Left lobe of liver (tissue), 2 donors: ENCODE measurements around the gene TNIK. TPM values are rescaled to one million over a fixed set of nuclear protein-coding genes. Genes with fewer than 3 reads are reported as not detected.
"Not testable (repeated sequence)": the region's sequence is repeated elsewhere in the genome, so short reads cannot be mapped to it uniquely, and the experiment has no call there.

Experiments
- ATAC-seq: fragments of 200-7000 bp; cut with Tn5 transposase; one replicate; pipeline ENCODE4 v1.9.1; 2020; ENCODE audit warnings: mild to moderate bottlenecking, moderate library complexity
- DNase-seq: peaks from one replicate; pipeline ENCODE4 v3.0.0-alpha.2; 2020; ENCODE audit warnings: low spot score
- total RNA-seq: library from RNA; stranded (reverse); gene quantifications from one replicate; pipeline ENCODE4 v1.2.1, GENCODE V29; 2021
- donor health status: DM: no; HTN: no; CAD: no; lungs with moderate emphysema.
- donor health status: DM: no; HTN: yes; CAD: no.

Gene TNIK
- total RNA-seq, 1 donor from 2014 or later = 4.0 TPM

DNA sequence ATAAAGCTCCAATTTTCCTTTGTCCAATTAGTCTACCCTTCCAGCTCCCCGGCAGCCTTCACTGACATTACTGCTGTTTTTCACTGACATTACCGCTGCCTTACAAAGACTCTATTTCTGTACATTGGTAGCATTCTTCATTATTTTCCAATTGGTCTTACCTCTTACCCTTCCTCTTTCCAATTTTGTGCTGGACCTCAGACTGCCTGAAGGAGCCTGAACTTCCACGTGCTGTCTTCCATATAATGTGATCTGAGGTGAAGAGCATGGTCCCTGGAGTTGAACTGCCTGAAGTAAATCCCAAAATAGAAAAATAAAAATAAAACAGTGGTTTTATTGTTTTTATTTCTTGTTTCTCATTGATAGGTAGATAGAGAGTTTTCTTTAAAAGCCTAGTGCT, 9.2 kb upstream of the TNIK start:
- no peak for ATAC-seq
- no peak for DNase-seq

GRCh38 chr3:171468296-171468906, 8.2 kb upstream of the TNIK start:
- ATAC-seq = no peak

DNA sequence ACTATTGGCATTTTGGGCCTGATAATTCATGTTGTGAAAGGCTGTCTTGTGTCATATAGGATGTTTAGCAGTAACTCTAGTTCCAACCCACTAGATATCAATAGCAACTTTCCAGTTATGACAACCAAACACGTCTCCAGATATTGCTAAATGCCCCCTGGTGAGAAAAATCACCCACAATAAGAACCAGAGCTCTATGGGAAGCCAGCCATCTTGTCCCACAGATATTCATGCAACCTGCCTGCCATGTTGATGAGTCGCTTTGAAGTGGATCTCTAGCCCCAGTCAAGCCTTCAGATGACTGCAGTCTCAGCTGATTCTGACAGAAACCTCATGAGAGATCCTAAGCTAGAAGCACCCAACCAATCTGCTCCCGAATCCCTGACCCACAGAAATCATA, 5.6 kb upstream of the TNIK start:
- DNase-seq = no peak
- ATAC-seq = no peak

More at GRCh38 chr3:171468296-171468906, 8.2 kb upstream of the TNIK start:
- no peak for DNase-seq

DNA sequence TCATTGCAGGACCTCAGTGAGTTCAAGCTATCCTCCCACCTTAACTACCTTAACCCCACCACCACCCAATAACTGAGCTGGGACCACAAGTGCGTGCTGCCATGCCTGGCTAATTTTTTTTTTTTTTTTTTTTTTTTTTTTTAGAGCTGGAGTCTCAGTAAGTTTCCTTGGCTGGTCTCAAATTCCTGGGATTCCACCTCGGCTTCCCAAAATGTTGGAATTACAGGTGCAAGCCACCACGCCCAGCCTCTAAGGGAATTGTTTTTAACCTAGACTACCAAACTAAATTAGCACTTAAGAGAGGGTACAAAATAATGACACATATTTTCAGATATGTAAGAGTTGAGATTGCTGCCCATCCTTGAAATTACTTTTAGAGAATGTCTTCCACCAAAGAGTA, 4.3 kb upstream of the TNIK start:
- no peak for ATAC-seq
- no peak for DNase-seq

- ATAC-seq = no peak
- DNase-seq = no peak
Measured at GRCh38 chr3:171462224-171462623, 2.0 kb upstream of the TNIK start.

DNA sequence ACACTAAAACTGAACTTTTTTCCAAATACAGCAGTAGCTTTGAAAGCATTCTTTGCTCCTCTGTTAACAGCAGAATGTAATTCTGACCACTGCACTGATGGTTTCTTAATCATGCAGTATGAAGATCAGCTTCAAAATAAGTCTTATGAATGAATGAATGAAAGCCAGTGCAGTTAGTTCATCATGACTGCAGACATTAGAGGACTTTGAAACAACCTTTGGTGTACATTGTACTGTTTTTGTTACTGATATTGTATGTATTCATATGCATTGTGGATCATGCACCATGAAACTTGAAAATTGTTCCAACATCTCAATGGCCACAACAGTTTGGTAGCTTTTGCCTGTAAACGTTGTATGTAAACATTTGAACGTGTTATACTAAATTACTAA, 1.3 kb upstream of the TNIK start:
- ATAC-seq (no peak), DNase-seq (no peak)

DNA sequence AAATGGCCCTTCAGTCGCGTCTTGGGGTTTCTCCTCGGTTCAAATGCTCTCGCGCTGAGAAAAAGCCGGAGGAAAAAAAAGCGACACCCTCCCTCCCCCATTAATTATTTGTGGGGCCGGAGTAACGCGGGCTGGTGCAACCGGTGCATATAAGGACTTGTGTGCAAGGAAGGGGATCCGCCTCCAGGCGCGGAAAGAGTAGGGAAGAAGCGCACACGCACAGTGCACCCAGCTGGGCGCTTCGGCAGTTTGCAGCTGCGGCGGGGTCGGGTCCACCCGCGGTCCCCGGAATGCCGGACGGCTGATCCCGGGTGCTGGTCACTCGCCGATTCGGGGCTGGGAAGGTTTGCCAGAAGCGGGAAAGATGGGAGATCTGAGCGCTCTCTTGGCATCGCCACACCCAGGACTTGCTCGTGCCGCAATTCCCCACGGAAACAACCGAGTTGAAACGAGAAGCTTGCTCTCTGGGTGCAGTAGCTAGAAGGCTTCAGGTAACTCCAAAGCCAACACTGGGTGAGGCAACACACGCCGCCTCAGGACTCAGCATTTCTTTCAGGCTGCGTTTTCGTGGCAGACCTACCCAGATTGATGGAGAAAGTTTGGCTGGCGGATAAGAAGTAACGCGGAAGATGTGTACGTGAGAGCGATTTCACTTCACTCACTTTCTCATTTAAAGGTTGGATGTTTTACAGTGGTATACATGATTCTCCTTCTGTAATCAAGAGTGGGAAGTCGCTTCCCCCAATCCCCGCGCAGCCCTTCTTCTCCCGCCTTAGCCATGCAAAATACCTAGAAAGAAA, 720 bp upstream of the TNIK start:
- ATAC-seq = peak; percentile 68
- peak; percentile 65 for DNase-seq

GRCh38 chr3:171459137-171459941, 866 bp downstream of the TNIK start:
- ATAC-seq = peak; percentile 39

GRCh38 chr3:171458864-171459136, 1.4 kb downstream of the TNIK start:
- no peak for ATAC-seq

More at GRCh38 chr3:171459137-171459941, 866 bp downstream of the TNIK start:
- peak; percentile 59 for DNase-seq

GRCh38 chr3:171458071-171458863, 1.9 kb downstream of the TNIK start:
- ATAC-seq (no peak), DNase-seq (no peak)

More at GRCh38 chr3:171458864-171459136, 1.4 kb downstream of the TNIK start:
- no peak for DNase-seq

DNA sequence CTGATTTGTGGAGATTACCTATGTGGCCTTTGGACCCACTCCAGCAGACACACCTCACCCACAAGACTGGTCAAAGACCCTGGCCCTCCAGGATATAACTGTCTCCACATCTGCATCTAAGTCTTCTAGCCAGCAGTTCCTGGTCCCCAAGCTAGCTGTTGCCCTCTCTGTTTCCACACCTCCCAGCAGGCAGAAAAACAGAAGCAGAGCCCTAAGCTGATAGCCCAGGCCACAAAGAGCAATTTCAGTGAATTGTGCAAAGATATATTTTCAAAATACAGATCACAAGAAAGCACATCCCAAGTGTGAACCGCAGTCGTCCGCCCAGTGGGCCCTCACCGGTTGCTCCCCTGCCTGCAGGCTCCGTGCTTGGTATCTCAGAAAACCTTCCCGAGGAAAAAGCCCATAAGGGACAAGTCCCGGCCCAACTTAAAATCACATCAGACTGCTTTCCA, 2.6 kb downstream of the TNIK start:
- ATAC-seq (no peak), DNase-seq (no peak)

DNA sequence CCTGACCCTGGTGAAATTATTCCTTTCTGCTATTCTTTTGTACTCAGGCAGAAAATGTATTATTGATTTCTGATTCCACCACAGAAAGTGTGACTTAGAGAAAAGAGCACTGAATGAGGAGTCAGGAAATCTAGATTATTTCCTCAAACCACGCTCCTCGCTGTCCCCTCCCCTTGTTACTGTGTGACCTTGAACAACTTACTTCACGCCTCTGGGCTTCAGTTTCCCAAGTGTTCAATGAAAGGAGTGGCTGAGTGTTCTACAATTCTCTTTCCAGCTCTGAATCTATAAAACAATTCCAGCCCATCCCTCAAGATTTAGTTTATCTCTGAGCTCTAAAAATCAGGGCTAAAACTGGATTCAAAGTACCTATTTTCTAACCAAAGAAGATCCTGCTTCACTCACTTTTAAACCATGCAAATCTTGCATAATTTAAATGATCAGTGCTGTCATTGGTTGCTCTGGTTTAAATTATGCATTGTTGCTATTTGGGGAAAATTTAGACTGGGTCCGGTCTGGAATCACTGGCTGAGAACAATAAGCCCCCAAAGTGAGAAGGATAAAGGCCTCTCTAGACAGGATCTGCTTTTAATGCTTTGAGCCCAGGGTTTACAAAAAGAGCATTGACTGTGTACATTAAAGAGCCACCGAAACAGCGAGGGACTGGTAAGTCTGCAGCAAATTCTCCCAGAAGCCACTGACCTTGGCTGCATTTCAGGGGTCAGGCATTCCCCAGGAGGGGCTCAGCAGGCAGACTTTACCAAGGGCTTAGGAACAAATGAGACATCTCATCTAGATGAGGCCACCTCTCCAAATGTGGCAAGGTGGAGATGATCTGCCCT, 3.2 kb downstream of the TNIK start:
- ATAC-seq (no peak), DNase-seq (no peak)

- DNase-seq (no peak), ATAC-seq (no peak)
Measured at GRCh38 chr3:171455603-171456550, 4.3 kb downstream of the TNIK start.

DNA sequence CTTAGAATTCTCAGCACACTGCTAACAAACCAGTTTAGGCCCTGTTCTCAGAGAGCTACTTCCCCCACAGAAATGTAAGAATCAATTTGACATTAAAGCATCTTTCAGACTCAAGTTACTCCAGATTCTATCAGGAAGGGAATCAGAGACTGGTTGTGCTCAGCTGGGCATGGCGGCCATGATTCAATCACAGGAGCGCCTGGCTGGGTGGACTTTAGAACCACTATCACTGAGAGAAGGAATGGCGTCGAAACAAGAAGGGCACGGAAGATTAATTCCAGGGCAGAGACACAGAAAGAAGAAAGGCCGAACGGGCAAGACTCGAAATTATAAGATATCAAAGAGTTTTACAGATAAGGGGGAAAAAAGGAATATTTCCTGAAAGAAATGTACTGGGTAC, 6.2 kb downstream of the TNIK start:
- DNase-seq (no peak), ATAC-seq (no peak)

DNA sequence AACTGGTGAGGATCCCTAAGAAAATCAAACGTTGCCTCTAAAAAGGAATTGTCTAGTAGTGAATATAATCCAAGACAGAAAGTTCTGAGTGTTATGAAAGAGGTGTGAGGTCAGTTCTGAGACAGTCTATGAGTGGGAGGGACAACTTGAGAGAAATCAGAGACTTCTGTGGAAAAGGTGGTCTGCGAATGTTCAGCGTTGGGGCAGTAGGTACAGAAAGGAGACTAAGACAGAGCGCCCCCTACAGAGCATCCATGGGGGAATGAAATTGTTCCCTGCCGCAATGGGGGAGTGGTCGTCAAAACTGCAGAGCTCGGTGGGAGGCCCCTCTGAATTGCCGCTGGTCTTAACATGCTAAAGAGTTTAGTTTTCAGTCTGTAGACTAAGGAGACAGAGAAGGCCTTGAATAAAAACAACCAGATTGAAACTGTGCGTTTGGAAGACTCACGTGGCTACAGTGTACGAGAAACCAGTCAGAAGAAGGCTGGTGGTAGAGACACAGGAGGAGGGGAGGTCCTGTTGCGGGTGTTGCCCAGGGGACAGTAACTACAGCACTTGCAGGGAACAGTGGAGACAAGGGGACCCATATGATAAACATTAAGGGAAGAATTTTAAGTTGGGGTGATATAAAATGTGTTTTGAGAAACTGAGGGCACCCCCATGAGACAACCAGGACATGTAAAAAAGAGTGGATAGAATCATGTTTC, 6.9 kb downstream of the TNIK start:
- no peak for ATAC-seq
- DNase-seq = no peak

DNA sequence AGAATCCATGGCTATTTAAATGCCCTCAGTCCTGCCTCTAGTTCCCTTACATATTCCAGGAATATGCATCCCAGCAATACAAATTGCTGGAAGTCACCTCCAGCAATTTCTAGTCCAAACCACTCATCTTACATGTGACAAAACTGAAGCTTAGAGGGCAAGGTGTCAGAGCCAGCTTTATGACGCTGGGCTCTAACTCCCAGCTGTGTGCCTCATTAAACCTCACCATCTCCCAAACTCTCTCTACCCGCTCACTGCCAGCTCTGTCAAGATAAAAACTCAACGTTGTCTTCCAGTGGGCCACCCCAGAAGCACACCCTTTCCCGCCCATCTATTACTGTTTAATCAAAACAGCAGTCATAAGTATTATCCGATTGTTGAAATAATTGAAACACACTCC, 7.9 kb downstream of the TNIK start:
- no peak for ATAC-seq
- DNase-seq = no peak

DNA sequence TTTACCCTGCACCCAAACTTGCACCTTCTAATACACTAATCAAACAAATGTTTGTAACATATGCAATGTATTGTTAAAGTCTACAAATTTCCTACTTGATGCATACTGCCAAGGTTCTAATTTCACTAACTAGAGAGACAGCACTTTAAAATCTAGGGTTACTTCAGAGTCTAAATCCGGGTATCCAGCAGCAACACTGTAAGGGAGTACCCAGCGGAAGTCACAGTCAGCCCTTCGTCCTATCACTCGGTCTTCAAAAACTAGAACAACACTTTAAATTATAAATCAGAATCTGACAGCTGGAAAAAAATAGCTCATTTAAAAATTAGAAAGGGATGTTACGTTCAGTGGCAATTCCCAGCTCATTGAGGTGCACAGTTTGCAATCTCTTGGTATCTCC, 8.3 kb downstream of the TNIK start:
- DNase-seq (no peak), ATAC-seq (no peak)

- not testable (repeated sequence) for ATAC-seq, DNase-seq
Measured at GRCh38 chr3:171447579-171447891, 12.7 kb downstream of the TNIK start.
